Muscle layer of colon (tissue), 2 donors: ENCODE results near the gene STX18.

Experiments used
- H3K27ac ChIP-seq: one replicate; pipeline ENCODE4 v1.7.0; 2013; ENCODE audit warnings: low read depth, mild to moderate bottlenecking, low read length, moderate library complexity
- H3K27me3 ChIP-seq, 2 donors: one replicate each; pipeline ENCODE4 v1.7.0; 2013; ENCODE audit warnings: low read length in 2 of 2, mild to moderate bottlenecking in 2 of 2; ENCODE audit not compliant: insufficient read depth in 2 of 2, control insufficient read depth in 1 of 2
- H3K36me3 ChIP-seq: one replicate; pipeline ENCODE4 v1.7.0; 2013; ENCODE audit warnings: mild to moderate bottlenecking, low read length; ENCODE audit not compliant: insufficient read depth
- H3K4me1 ChIP-seq: one replicate; pipeline ENCODE4 v1.7.0; 2013; ENCODE audit warnings: mild to moderate bottlenecking, low read length; ENCODE audit not compliant: insufficient read depth
- H3K4me3 ChIP-seq, 2 donors: one replicate each; pipeline ENCODE4 v1.7.0; 2013; ENCODE audit warnings: low read length in 2 of 2, low read depth in 1 of 2, mild to moderate bottlenecking in 1 of 2, moderate library complexity in 1 of 2
- H3K9ac ChIP-seq: one replicate; pipeline ENCODE4 v1.7.0; 2013; ENCODE audit warnings: low read length
- H3K9me3 ChIP-seq: one replicate; pipeline ENCODE4 v1.7.0; 2013; ENCODE audit warnings: mild to moderate bottlenecking, low read length
- donor health status: abdominal sarcoma.
- donor health status: Adenocarcinoma of cecum.

STX18 gene

GRCh38 chr4:4456351-4456750, 85.5 kb downstream of the STX18 start:
- Histone ChIP-seq H3K4me3 (no peak overlapping the region), H3K27ac (no peak overlapping the region), H3K4me1 (no peaks in the 10 kb centered on the region), H3K9me3 (no peaks in the 10 kb centered on the region), H3K36me3 (peaks cover 59% of the 10 kb centered on the region), H3K9ac (no peak overlapping the region), H3K27me3 (no peaks in the 10 kb centered on the region)

- Histone ChIP-seq H3K27me3 (no peaks in the 10 kb centered on the region), H3K9ac (no peak overlapping the region), H3K27ac (no peak overlapping the region), H3K4me3 (no peak overlapping the region), H3K36me3 (peaks cover 61% of the 10 kb centered on the region), H3K9me3 (no peaks in the 10 kb centered on the region), H3K4me1 (no peaks in the 10 kb centered on the region)
Observed at GRCh38 chr4:4455210-4455865, 86.5 kb downstream of the STX18 start.

- no peak overlapping the region for H3K27ac ChIP-seq
- H3K27me3 ChIP-seq, result no peaks in the 10 kb centered on the region
- H3K4me1 ChIP-seq, result no peaks in the 10 kb centered on the region
- no peak overlapping the region for H3K4me3 ChIP-seq
- H3K9ac ChIP-seq, result no peak overlapping the region
- peaks cover 3% of the 10 kb centered on the region for H3K36me3 ChIP-seq
- no peaks in the 10 kb centered on the region for H3K9me3 ChIP-seq
Observed at GRCh38 chr4:4446434-4446833, 95.4 kb downstream of the STX18 start.

- H3K36me3 ChIP-seq, result no peaks in the 10 kb centered on the region
- H3K9ac ChIP-seq, result no peak overlapping the region
- H3K4me1 ChIP-seq, result peaks cover 4% of the 10 kb centered on the region
- no peaks in the 10 kb centered on the region for H3K27me3 ChIP-seq
- no peak overlapping the region for H3K27ac ChIP-seq
- no peak overlapping the region for H3K4me3 ChIP-seq
- no peaks in the 10 kb centered on the region for H3K9me3 ChIP-seq
Observed at GRCh38 chr4:4443821-4444220, 98.0 kb downstream of the STX18 start.

GRCh38 chr4:4440333-4441061, 101.4 kb downstream of the STX18 start:
- no peak overlapping the region for H3K4me3 ChIP-seq
- peaks cover 14% of the 10 kb centered on the region for H3K36me3 ChIP-seq
- H3K9ac ChIP-seq, result no peak overlapping the region
- H3K9me3 ChIP-seq, result no peaks in the 10 kb centered on the region
- H3K27me3 ChIP-seq, result no peaks in the 10 kb centered on the region
- no peak overlapping the region for H3K27ac ChIP-seq
- H3K4me1 ChIP-seq, result peaks cover 4% of the 10 kb centered on the region

GRCh38 chr4:4439782-4440181, 102.1 kb downstream of the STX18 start:
- Histone ChIP-seq H3K27ac (no peak overlapping the region), H3K9me3 (no peaks in the 10 kb centered on the region), H3K9ac (no peak overlapping the region), H3K4me1 (peaks cover 4% of the 10 kb centered on the region), H3K27me3 (no peaks in the 10 kb centered on the region), H3K4me3 (no peak overlapping the region), H3K36me3 (peaks cover 15% of the 10 kb centered on the region)

- peaks cover 18% of the 10 kb centered on the region for H3K36me3 ChIP-seq
- no peak overlapping the region for H3K27ac ChIP-seq
- no peaks in the 10 kb centered on the region for H3K9me3 ChIP-seq
- H3K27me3 ChIP-seq, result no peaks in the 10 kb centered on the region
- H3K9ac ChIP-seq, result no peak overlapping the region
- no peak overlapping the region for H3K4me3 ChIP-seq
- H3K4me1 ChIP-seq, result peaks cover 4% of the 10 kb centered on the region
Observed at GRCh38 chr4:4438891-4439290, 103.0 kb downstream of the STX18 start.

GRCh38 chr4:4437798-4438470, 103.9 kb downstream of the STX18 start:
- H3K27ac ChIP-seq, result no peak overlapping the region
- peaks cover 23% of the 10 kb centered on the region for H3K36me3 ChIP-seq
- H3K27me3 ChIP-seq, result no peaks in the 10 kb centered on the region
- H3K4me3 ChIP-seq, result no peak overlapping the region
- H3K9me3 ChIP-seq, result no peaks in the 10 kb centered on the region
- H3K9ac ChIP-seq, result no peak overlapping the region
- peaks cover 4% of the 10 kb centered on the region for H3K4me1 ChIP-seq

- no peak overlapping the region for H3K27ac ChIP-seq
- H3K36me3 ChIP-seq, result peaks cover 36% of the 10 kb centered on the region
- H3K9ac ChIP-seq, result no peak overlapping the region
- peaks cover 4% of the 10 kb centered on the region for H3K4me1 ChIP-seq
- H3K9me3 ChIP-seq, result no peaks in the 10 kb centered on the region
- no peaks in the 10 kb centered on the region for H3K27me3 ChIP-seq
- no peak overlapping the region for H3K4me3 ChIP-seq
Observed at GRCh38 chr4:4436244-4436823, 105.5 kb downstream of the STX18 start.

- Histone ChIP-seq H3K27me3 (no peaks in the 10 kb centered on the region), H3K9ac (no peak overlapping the region), H3K36me3 (peaks cover 36% of the 10 kb centered on the region), H3K27ac (no peak overlapping the region), H3K9me3 (no peaks in the 10 kb centered on the region), H3K4me1 (no peaks in the 10 kb centered on the region), H3K4me3 (no peak overlapping the region)
Observed at GRCh38 chr4:4433941-4434340, 107.9 kb downstream of the STX18 start.

GRCh38 chr4:4432341-4433125, 109.3 kb downstream of the STX18 start:
- no peak overlapping the region for H3K27ac ChIP-seq
- no peaks in the 10 kb centered on the region for H3K9me3 ChIP-seq
- no peak overlapping the region for H3K9ac ChIP-seq
- H3K27me3 ChIP-seq, result no peaks in the 10 kb centered on the region
- H3K4me1 ChIP-seq, result no peaks in the 10 kb centered on the region
- H3K36me3 ChIP-seq, result peaks cover 40% of the 10 kb centered on the region
- no peak overlapping the region for H3K4me3 ChIP-seq
